HEK293 (cell line): ENCODE data around the gene PIK3C2A.

Experiments used
- CTCF ChIA-PET: fragments of 350-600 bp; formaldehyde crosslinking; extraction: SDS; loops from one replicate; lab custom pipeline; 2021; ENCODE audit warnings: antibody characterized with exemption; lab: Yijun Ruan, JAX
- POLR2A ChIA-PET: fragments of 300-600 bp; formaldehyde crosslinking; extraction: SDS; loops from one replicate; lab custom pipeline; 2020; ENCODE audit warnings: antibody characterized with exemption, inconsistent platforms; lab: Yijun Ruan, JAX
- H3K27ac ChIP-seq: fragments of 200-500 bp; sonication (Bioruptor generic); 2 replicates; pipeline ENCODE4 v1.5.1; 2014; ENCODE audit warnings: low read depth, low read length, control low read depth, inconsistent platforms; ENCODE audit errors: extremely low read depth
- H3K36me3 ChIP-seq, 2 experiments: fragments of 200-500 bp in 1 of 2; sonication (Bioruptor generic) in 1 of 2; 1 replicate in 1 of 2; 2 replicates in 1 of 2; pipeline ENCODE4 v1.5.1; 2014 to 2017; ENCODE audit warnings: inconsistent platforms in 2 of 2, low read length in 2 of 2; ENCODE audit not compliant: control insufficient read depth in 2 of 2, insufficient read depth in 1 of 2
- H3K4me1 ChIP-seq: fragments of 200-500 bp; sonication (Bioruptor generic); 2 replicates; pipeline ENCODE4 v1.5.1; 2014; ENCODE audit warnings: mild to moderate bottlenecking, low read length, inconsistent platforms; ENCODE audit not compliant: control insufficient read depth, insufficient read depth
- H3K4me3 ChIP-seq: 2 replicates; pipeline ENCODE4 v1.5.1; 2011; ENCODE audit warnings: low read depth, mild to moderate bottlenecking, control low read depth, low read length, moderate library complexity
- H3K9me3 ChIP-seq: fragments of 200-500 bp; sonication (Bioruptor generic); 2 replicates; pipeline ENCODE4 v1.5.1; 2014; ENCODE audit warnings: low read depth, low read length, inconsistent platforms; ENCODE audit not compliant: control insufficient read depth, insufficient read depth
- REPIN1 ChIP-seq: fragments of 450-650 bp; formaldehyde crosslinking; IDR thresholded peaks from 2 replicates; pipeline ENCODE4 v1.5.1; 2017; ENCODE audit warnings: missing biosample characterization, missing genetic modification characterization, low read depth
- SCRT2 ChIP-seq: fragments of 450-650 bp; formaldehyde crosslinking; IDR thresholded peaks from 2 replicates; pipeline ENCODE4 v1.5.1; 2016; ENCODE audit warnings: missing biosample characterization, missing genetic modification characterization
- SETDB1 ChIP-seq: IDR thresholded peaks from one replicate; pipeline ENCODE4 v1.6.1; 2017; ENCODE audit warnings: mild to moderate bottlenecking, low read length, moderate library complexity, mixed read lengths; ENCODE audit not compliant: insufficient read length
- ZBTB48 ChIP-seq: fragments of 450-650 bp; formaldehyde crosslinking; IDR thresholded peaks from 2 replicates; pipeline ENCODE4 v1.5.1; 2016; ENCODE audit warnings: missing biosample characterization, missing genetic modification characterization
- ZBTB7A ChIP-seq: fragments of 450-650 bp; formaldehyde crosslinking; IDR thresholded peaks from 2 replicates; pipeline ENCODE4 v1.5.1; 2016; ENCODE audit warnings: low read depth, missing biosample characterization, missing genetic modification characterization
- ZFP69B ChIP-seq: fragments of 450-650 bp; formaldehyde crosslinking; IDR thresholded peaks from 2 replicates; pipeline ENCODE4 v1.5.1; 2016; ENCODE audit warnings: missing biosample characterization, missing genetic modification characterization
- ZNF157 ChIP-seq: fragments of 450-650 bp; formaldehyde crosslinking; IDR thresholded peaks from 2 replicates; pipeline ENCODE4 v1.5.1; 2016; ENCODE audit warnings: missing biosample characterization, missing genetic modification characterization
- ZNF169 ChIP-seq: fragments of 450-650 bp; formaldehyde crosslinking; IDR thresholded peaks from 2 replicates; pipeline ENCODE4 v1.5.1; 2016; ENCODE audit warnings: missing biosample characterization, missing genetic modification characterization
- ZNF174 ChIP-seq: fragments of 450-650 bp; formaldehyde crosslinking; IDR thresholded peaks from 2 replicates; pipeline ENCODE4 v1.5.0; 2017; ENCODE audit warnings: missing biosample characterization, mild to moderate bottlenecking, missing genetic modification characterization
- ZNF2 ChIP-seq: fragments of 450-650 bp; formaldehyde crosslinking; IDR thresholded peaks from 2 replicates; pipeline ENCODE4 v1.5.1; 2016; ENCODE audit warnings: missing biosample characterization, missing genetic modification characterization
- ZNF23 ChIP-seq: fragments of 450-650 bp; formaldehyde crosslinking; IDR thresholded peaks from 2 replicates; pipeline ENCODE4 v1.5.1; 2016; ENCODE audit warnings: missing biosample characterization, missing genetic modification characterization, borderline replicate concordance
- ZNF248 ChIP-seq: fragments of 450-650 bp; formaldehyde crosslinking; IDR thresholded peaks from 2 replicates; pipeline ENCODE4 v1.5.1; 2017; ENCODE audit warnings: missing biosample characterization, missing genetic modification characterization
- ZNF266 ChIP-seq: fragments of 450-650 bp; formaldehyde crosslinking; IDR thresholded peaks from 2 replicates; pipeline ENCODE4 v1.5.1; 2016; ENCODE audit warnings: missing biosample characterization, missing genetic modification characterization, low read depth
- ZNF292 ChIP-seq: fragments of 450-650 bp; formaldehyde crosslinking; IDR thresholded peaks from 2 replicates; pipeline ENCODE4 v1.5.1; 2016; ENCODE audit warnings: low read depth, missing biosample characterization, missing genetic modification characterization, borderline replicate concordance
- ZNF48 ChIP-seq: fragments of 450-650 bp; formaldehyde crosslinking; IDR thresholded peaks from 2 replicates; pipeline ENCODE4 v1.5.1; 2016; ENCODE audit warnings: missing biosample characterization, missing genetic modification characterization
- ZNF571 ChIP-seq: fragments of 450-650 bp; formaldehyde crosslinking; IDR thresholded peaks from 2 replicates; pipeline ENCODE4 v1.5.0; 2017; ENCODE audit warnings: missing biosample characterization, missing genetic modification characterization
- ZNF654 ChIP-seq: fragments of 450-650 bp; formaldehyde crosslinking; IDR thresholded peaks from 2 replicates; pipeline ENCODE4 v1.5.1; 2016; ENCODE audit warnings: low read depth, missing biosample characterization, missing genetic modification characterization
- ZNF677 ChIP-seq: fragments of 450-650 bp; IDR thresholded peaks from 2 replicates; pipeline ENCODE4 v1.5.0; 2018; ENCODE audit warnings: missing biosample characterization, mild to moderate bottlenecking, missing genetic modification characterization, moderate library complexity
- TF ChIP-seq, protein P1 (sequence below): fragments of 450-650 bp; formaldehyde crosslinking; IDR thresholded peaks from 2 replicates; pipeline ENCODE4 v1.5.1; 2016; ENCODE audit warnings: missing biosample characterization, missing genetic modification characterization
- TF ChIP-seq, protein P2 (sequence below): fragments of 450-650 bp; formaldehyde crosslinking; IDR thresholded peaks from 2 replicates; pipeline ENCODE4 v1.5.1; 2016; ENCODE audit warnings: missing biosample characterization, missing genetic modification characterization
- TF ChIP-seq, protein P3 (sequence below): fragments of 450-650 bp; formaldehyde crosslinking; IDR thresholded peaks from 2 replicates; pipeline ENCODE4 v1.5.1; 2016; ENCODE audit warnings: missing biosample characterization, missing genetic modification characterization
- TF ChIP-seq, protein P4 (sequence below): fragments of 450-650 bp; formaldehyde crosslinking; IDR thresholded peaks from 2 replicates; pipeline ENCODE4 v1.5.1; 2016; ENCODE audit warnings: missing biosample characterization, missing genetic modification characterization
- TF ChIP-seq, protein P5 (sequence below): fragments of 450-650 bp; formaldehyde crosslinking; IDR thresholded peaks from 2 replicates; pipeline ENCODE4 v1.5.1; 2016; ENCODE audit warnings: missing biosample characterization, missing genetic modification characterization
- TF ChIP-seq, protein P6 (sequence below): fragments of 450-650 bp; formaldehyde crosslinking; IDR thresholded peaks from 2 replicates; pipeline ENCODE4 v1.5.1; 2016; ENCODE audit warnings: missing biosample characterization, missing genetic modification characterization, low read depth
- TF ChIP-seq, protein P7 (sequence below): fragments of 450-650 bp; formaldehyde crosslinking; IDR thresholded peaks from 2 replicates; pipeline ENCODE4 v1.5.1; 2017; ENCODE audit warnings: missing biosample characterization, missing genetic modification characterization

Gene PIK3C2A

DNA sequence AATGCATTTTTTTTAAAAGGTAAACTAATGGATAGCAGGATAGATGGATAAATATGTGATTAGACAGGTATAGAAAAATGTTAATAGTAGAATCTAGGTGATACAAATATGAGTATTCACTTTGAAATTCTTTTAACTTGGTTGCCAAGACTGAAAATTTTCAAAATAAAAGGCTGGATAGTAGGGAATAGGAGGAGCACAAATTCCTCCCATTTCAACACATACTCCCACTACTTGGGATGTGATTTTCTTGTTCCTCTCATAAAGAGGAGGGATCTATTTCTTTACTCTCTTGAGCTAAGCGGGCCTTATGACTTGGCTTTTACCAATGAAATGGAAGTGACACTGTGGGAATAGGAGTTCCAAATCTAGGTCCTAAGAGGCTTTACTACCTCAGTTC lies 35.9 kb downstream of the PIK3C2A start:
- ChIA-PET CTCF (interaction anchor here (0.7 kb wide), 1 partner anchor 836 kb away, joined by 3 read pairs; no protein-coding TSS in a partner anchor), POLR2A (interaction anchor here (0.6 kb wide), 1 partner anchor 90 kb away, joined by 3 read pairs; no protein-coding TSS in a partner anchor)

DNA sequence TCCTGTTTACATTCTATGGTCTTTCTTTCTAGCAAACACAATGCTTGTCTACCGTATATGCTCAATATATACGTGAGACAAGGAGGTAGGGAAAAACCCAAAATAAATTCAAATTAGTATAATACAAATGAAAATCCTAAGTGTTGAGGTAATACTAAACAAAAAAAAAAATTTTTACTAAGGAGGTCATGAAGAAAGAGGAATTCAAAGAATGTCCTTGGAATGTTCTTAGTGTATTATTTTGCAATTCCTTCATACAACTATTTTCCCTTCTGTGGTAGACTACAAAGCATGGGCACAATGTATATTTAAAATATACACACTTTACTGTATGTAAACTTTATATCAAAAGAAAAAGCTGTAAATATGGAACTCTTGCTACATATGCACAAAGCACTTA lies 36.4 kb downstream of the PIK3C2A start:
- Histone ChIP-seq H3K27ac (no peak overlapping the region), H3K9me3 (no peaks in the 10 kb centered on the region), H3K4me1 (no peaks in the 10 kb centered on the region), H3K36me3 (peaks cover 0 to 14% of the 10 kb centered on the region in 2 experiments; a peak in 1 of 3 replicates), H3K4me3 (no peak overlapping the region)
- POLR2A ChIA-PET, result interaction anchor here (0.6 kb wide), 1 partner anchor 90 kb away, joined by 3 read pairs; no protein-coding TSS in a partner anchor
- CTCF ChIA-PET, result interaction anchor here (0.6 to 0.7 kb wide), 2 partner anchors 837 to 1080 kb away, joined by 3 read pairs; no protein-coding TSS in a partner anchor
- TF ChIP-seq, protein P1, sequence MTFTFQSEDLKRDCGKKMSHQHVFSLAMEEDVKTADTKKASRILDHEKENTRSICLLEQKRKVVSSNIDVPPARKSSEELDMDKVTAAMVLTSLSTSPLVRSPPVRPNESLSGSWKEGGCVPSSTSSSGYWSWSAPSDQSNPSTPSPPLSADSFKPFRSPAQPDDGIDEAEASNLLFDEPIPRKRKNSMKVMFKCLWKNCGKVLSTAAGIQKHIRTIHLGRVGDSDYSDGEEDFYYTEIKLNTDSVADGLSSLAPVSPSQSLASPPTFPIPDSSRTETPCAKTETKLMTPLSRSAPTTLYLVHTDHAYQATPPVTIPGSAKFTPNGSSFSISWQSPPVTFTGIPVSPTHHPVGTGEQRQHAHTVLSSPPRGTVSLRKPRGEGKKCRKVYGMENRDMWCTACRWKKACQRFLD (tag by site-specific recombination), result no peak
- no peak for TF ChIP-seq ZNF157 (tag by site-specific recombination)
- TF ChIP-seq, protein P2, sequence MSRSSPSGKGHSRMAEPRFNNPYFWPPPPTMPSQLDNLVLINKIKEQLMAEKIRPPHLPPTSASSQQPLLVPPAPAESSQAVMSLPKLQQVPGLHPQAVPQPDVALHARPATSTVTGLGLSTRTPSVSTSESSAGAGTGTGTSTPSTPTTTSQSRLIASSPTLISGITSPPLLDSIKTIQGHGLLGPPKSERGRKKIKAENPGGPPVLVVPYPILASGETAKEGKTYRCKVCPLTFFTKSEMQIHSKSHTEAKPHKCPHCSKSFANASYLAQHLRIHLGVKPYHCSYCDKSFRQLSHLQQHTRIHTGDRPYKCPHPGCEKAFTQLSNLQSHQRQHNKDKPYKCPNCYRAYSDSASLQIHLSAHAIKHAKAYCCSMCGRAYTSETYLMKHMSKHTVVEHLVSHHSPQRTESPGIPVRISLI, result no peak
- TF ChIP-seq, protein P3, sequence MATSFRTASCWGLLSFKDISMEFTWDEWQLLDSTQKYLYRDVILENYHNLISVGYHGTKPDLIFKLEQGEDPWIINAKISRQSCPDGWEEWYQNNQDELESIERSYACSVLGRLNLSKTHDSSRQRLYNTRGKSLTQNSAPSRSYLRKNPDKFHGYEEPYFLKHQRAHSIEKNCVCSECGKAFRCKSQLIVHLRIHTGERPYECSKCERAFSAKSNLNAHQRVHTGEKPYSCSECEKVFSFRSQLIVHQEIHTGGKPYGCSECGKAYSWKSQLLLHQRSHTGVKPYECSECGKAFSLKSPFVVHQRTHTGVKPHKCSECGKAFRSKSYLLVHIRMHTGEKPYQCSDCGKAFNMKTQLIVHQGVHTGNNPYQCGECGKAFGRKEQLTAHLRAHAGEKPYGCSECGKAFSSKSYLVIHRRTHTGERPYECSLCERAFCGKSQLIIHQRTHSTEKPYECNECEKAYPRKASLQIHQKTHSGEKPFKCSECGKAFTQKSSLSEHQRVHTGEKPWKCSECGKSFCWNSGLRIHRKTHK (tag by site-specific recombination), result no peak
- no peak for TF ChIP-seq SETDB1
- TF ChIP-seq ZNF174 (tag by site-specific recombination), result no peak
- no peak for TF ChIP-seq ZNF248
- no peak for TF ChIP-seq SCRT2 (tag by site-specific recombination)
- TF ChIP-seq, protein P4, sequence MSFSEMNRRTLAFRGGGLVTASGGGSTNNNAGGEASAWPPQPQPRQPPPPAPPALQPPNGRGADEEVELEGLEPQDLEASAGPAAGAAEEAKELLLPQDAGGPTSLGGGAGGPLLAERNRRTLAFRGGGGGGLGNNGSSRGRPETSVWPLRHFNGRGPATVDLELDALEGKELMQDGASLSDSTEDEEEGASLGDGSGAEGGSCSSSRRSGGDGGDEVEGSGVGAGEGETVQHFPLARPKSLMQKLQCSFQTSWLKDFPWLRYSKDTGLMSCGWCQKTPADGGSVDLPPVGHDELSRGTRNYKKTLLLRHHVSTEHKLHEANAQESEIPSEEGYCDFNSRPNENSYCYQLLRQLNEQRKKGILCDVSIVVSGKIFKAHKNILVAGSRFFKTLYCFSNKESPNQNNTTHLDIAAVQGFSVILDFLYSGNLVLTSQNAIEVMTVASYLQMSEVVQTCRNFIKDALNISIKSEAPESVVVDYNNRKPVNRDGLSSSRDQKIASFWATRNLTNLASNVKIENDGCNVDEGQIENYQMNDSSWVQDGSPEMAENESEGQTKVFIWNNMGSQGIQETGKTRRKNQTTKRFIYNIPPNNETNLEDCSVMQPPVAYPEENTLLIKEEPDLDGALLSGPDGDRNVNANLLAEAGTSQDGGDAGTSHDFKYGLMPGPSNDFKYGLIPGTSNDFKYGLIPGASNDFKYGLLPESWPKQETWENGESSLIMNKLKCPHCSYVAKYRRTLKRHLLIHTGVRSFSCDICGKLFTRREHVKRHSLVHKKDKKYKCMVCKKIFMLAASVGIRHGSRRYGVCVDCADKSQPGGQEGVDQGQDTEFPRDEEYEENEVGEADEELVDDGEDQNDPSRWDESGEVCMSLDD (tag by site-specific recombination), result no peak
- TF ChIP-seq ZNF266 (tag by site-specific recombination), result no peak
- TF ChIP-seq ZNF571 (tag by site-specific recombination), result no peak
- no peak for TF ChIP-seq ZNF292 (tag by site-specific recombination)
- no peak for TF ChIP-seq ZFP69B (tag by site-specific recombination)
- TF ChIP-seq ZNF654, result no peak
- no peak for TF ChIP-seq ZNF2 (tag by site-specific recombination)
- TF ChIP-seq, protein P5, sequence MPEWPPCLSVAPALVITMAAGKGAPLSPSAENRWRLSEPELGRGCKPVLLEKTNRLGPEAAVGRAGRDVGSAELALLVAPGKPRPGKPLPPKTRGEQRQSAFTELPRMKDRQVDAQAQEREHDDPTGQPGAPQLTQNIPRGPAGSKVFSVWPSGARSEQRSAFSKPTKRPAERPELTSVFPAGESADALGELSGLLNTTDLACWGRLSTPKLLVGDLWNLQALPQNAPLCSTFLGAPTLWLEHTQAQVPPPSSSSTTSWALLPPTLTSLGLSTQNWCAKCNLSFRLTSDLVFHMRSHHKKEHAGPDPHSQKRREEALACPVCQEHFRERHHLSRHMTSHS (tag by site-specific recombination), result no peak
- no peak for TF ChIP-seq REPIN1 (tag by site-specific recombination)
- TF ChIP-seq ZNF48 (tag by site-specific recombination), result no peak

More for the DNA sequence above, 35.9 kb downstream of the PIK3C2A start:
- no peaks in the 10 kb centered on the region for H3K9me3 ChIP-seq
- H3K27ac ChIP-seq, result no peak overlapping the region
- H3K4me1 ChIP-seq, result no peaks in the 10 kb centered on the region
- H3K36me3 ChIP-seq, result peaks cover 0 to 14% of the 10 kb centered on the region in 2 experiments; a peak in 1 of 3 replicates
- no peak overlapping the region for H3K4me3 ChIP-seq
- TF ChIP-seq ZNF23 (tag by site-specific recombination) (no peak), ZNF677 (tag by site-specific recombination) (no peak), ZBTB7A (no peak), ZNF169 (tag by site-specific recombination) (no peak), ZBTB48 (tag by site-specific recombination) (no peak)
- TF ChIP-seq, protein P6, sequence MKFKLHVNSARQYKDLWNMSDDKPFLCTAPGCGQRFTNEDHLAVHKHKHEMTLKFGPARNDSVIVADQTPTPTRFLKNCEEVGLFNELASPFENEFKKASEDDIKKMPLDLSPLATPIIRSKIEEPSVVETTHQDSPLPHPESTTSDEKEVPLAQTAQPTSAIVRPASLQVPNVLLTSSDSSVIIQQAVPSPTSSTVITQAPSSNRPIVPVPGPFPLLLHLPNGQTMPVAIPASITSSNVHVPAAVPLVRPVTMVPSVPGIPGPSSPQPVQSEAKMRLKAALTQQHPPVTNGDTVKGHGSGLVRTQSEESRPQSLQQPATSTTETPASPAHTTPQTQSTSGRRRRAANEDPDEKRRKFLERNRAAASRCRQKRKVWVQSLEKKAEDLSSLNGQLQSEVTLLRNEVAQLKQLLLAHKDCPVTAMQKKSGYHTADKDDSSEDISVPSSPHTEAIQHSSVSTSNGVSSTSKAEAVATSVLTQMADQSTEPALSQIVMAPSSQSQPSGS (tag by site-specific recombination), result no peak
- TF ChIP-seq, protein P7, sequence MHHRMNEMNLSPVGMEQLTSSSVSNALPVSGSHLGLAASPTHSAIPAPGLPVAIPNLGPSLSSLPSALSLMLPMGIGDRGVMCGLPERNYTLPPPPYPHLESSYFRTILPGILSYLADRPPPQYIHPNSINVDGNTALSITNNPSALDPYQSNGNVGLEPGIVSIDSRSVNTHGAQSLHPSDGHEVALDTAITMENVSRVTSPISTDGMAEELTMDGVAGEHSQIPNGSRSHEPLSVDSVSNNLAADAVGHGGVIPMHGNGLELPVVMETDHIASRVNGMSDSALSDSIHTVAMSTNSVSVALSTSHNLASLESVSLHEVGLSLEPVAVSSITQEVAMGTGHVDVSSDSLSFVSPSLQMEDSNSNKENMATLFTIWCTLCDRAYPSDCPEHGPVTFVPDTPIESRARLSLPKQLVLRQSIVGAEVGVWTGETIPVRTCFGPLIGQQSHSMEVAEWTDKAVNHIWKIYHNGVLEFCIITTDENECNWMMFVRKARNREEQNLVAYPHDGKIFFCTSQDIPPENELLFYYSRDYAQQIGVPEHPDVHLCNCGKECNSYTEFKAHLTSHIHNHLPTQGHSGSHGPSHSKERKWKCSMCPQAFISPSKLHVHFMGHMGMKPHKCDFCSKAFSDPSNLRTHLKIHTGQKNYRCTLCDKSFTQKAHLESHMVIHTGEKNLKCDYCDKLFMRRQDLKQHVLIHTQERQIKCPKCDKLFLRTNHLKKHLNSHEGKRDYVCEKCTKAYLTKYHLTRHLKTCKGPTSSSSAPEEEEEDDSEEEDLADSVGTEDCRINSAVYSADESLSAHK (tag by site-specific recombination), result no peak
